Measurements from ENCODE around the gene SLCO3A1. TPM values are rescaled to one million over a fixed set of nuclear protein-coding genes. Genes with fewer than 3 reads are reported as not detected.
A peak's percentile ranks its signal among the peaks of the same experiment; 100 is the strongest.

Gene SLCO3A1
- total RNA-seq, 2 donors from 2014 or later = 7.2 to 11.4 TPM

GRCh38 chr15:92158426-92158825 is 304.9 kb downstream of the SLCO3A1 start:
- TF ChIP-seq, protein P1, sequence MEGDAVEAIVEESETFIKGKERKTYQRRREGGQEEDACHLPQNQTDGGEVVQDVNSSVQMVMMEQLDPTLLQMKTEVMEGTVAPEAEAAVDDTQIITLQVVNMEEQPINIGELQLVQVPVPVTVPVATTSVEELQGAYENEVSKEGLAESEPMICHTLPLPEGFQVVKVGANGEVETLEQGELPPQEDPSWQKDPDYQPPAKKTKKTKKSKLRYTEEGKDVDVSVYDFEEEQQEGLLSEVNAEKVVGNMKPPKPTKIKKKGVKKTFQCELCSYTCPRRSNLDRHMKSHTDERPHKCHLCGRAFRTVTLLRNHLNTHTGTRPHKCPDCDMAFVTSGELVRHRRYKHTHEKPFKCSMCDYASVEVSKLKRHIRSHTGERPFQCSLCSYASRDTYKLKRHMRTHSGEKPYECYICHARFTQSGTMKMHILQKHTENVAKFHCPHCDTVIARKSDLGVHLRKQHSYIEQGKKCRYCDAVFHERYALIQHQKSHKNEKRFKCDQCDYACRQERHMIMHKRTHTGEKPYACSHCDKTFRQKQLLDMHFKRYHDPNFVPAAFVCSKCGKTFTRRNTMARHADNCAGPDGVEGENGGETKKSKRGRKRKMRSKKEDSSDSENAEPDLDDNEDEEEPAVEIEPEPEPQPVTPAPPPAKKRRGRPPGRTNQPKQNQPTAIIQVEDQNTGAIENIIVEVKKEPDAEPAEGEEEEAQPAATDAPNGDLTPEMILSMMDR (conservative IDR thresholded peaks at IDR 0.05) = no peak
- Mint-ChIP-seq H3K27ac (peak overlapping the region; percentile 85), H3K4me1 (peaks cover 37% of the 10 kb centered on the region), H3K36me3 (ENCODE audit: low read depth) (no peaks in the 10 kb centered on the region), H3K27me3 (ENCODE audit: insufficient read depth) (no peaks in the 10 kb centered on the region), H3K4me3 (no peak overlapping the region), H3K9me3 (no peaks in the 10 kb centered on the region)
- peak; percentile 86 for DNase-seq
- no peaks in the 10 kb centered on the region for H3K9me3 ChIP-seq (ENCODE audit: control insufficient read depth, low read length)
- no peaks in the 10 kb centered on the region for H3K27me3 ChIP-seq (ENCODE audit: control insufficient read depth, insufficient read depth, low read length, poor library complexity, severe bottlenecking)
- H3K27ac ChIP-seq (ENCODE audit: low read depth, low read length) = no peak overlapping the region
- H3K4me1 ChIP-seq (ENCODE audit: control insufficient read depth, insufficient read depth, low read length) = peaks cover 8% of the 10 kb centered on the region
- H3K9ac ChIP-seq (ENCODE audit: extremely low read depth, low read length, poor library complexity, severe bottlenecking) = no peak overlapping the region
- H3K4me3 ChIP-seq (ENCODE audit: low read length) = no peak overlapping the region
- no peaks in the 10 kb centered on the region for H3K36me3 ChIP-seq (ENCODE audit: control insufficient read depth, insufficient read depth, low read length)
- WGBS, 2 experiments (ENCODE audit: insufficient coverage in 1 of 2, insufficient read length in 1 of 2) = 60 to 61% methylated on average over 4 to 6 of the region's 6 CpGs

GRCh38 chr15:92159481-92159880 is 306.0 kb downstream of the SLCO3A1 start:
- H3K27ac ChIP-seq (ENCODE audit: low read depth, low read length) = no peak overlapping the region
- H3K36me3 ChIP-seq (ENCODE audit: control insufficient read depth, insufficient read depth, low read length) = no peaks in the 10 kb centered on the region
- WGBS, 2 experiments (ENCODE audit: insufficient coverage in 1 of 2, insufficient read length in 1 of 2) = 40 to 87% methylated on average over 1 to 2 of the region's 2 CpGs
- no peaks in the 10 kb centered on the region for H3K36me3 Mint-ChIP-seq (ENCODE audit: low read depth)
- H3K27ac Mint-ChIP-seq = no peak overlapping the region
- no peak overlapping the region for H3K4me3 ChIP-seq (ENCODE audit: low read length)
- no peak for DNase-seq
- H3K9me3 ChIP-seq (ENCODE audit: control insufficient read depth, low read length) = no peaks in the 10 kb centered on the region
- TF ChIP-seq, protein P1 (conservative IDR thresholded peaks at IDR 0.05) = no peak
- H3K4me3 Mint-ChIP-seq = no peak overlapping the region
- no peaks in the 10 kb centered on the region for H3K9me3 Mint-ChIP-seq
- H3K27me3 ChIP-seq (ENCODE audit: control insufficient read depth, insufficient read depth, low read length, poor library complexity, severe bottlenecking) = no peaks in the 10 kb centered on the region
- peaks cover 8% of the 10 kb centered on the region for H3K4me1 ChIP-seq (ENCODE audit: control insufficient read depth, insufficient read depth, low read length)
- peaks cover 43% of the 10 kb centered on the region for H3K4me1 Mint-ChIP-seq
- no peak overlapping the region for H3K9ac ChIP-seq (ENCODE audit: extremely low read depth, low read length, poor library complexity, severe bottlenecking)
- no peaks in the 10 kb centered on the region for H3K27me3 Mint-ChIP-seq (ENCODE audit: insufficient read depth)

DNA sequence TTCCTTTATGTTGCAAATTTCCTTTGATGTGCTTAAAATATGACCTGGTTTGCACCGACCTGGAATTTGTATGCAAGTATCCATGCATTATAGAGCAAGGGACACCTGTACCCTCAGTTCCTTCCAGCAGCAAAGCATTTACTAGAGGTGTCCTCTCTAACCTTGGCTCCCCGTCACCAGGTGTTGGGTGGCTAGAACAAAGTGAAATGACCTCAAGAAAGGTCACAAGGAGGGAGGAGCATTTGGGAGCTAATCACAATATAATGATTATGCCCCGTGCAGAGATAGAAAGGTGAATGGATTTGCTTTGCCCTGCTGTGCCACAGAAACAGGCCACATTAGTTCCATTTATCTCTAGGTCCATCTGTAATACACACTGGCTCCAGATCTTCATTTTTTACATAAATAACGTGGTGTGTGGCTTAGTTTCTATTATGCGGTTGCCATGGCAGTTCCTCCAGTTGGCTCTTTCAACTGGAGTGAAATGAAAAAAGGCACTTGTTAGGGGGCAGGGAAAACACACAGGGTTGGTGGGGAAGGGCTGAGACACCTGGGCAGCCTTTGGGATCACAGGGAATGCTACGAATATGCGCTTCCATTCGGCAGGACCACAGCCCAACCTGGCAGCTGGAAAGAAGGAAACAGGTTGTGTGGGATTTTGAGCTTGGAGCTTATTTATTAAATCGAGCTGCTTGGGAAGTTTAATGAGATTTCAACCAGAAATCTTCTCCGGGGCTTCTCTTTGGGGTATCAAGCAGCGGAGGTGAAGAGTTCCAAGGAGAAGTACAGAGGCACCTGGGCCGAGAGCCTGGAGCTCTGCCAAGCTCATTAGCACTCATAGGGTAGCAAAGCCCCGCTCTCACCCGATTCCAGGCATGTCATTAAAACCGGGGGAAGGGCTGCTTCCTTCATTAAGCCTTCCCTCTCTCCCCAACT is 306.7 kb downstream of the SLCO3A1 start:
- H3K27me3 Mint-ChIP-seq (ENCODE audit: insufficient read depth) = no peaks in the 10 kb centered on the region
- peaks cover 50% of the 10 kb centered on the region for H3K4me1 Mint-ChIP-seq
- H3K36me3 ChIP-seq (ENCODE audit: control insufficient read depth, insufficient read depth, low read length) = no peaks in the 10 kb centered on the region
- no peak overlapping the region for H3K4me3 ChIP-seq (ENCODE audit: low read length)
- TF ChIP-seq, protein P1 (conservative IDR thresholded peaks at IDR 0.05) = no peak
- H3K27me3 ChIP-seq (ENCODE audit: control insufficient read depth, insufficient read depth, low read length, poor library complexity, severe bottlenecking) = no peaks in the 10 kb centered on the region
- H3K4me3 Mint-ChIP-seq = no peak overlapping the region
- peak overlapping the region; percentile 30 for H3K27ac ChIP-seq (ENCODE audit: low read depth, low read length)
- H3K9me3 Mint-ChIP-seq = no peaks in the 10 kb centered on the region
- H3K9ac ChIP-seq (ENCODE audit: extremely low read depth, low read length, poor library complexity, severe bottlenecking) = no peak overlapping the region
- no peaks in the 10 kb centered on the region for H3K9me3 ChIP-seq (ENCODE audit: control insufficient read depth, low read length)
- peak; percentile 74 for DNase-seq
- no peak overlapping the region for H3K27ac Mint-ChIP-seq
- WGBS, 2 experiments (ENCODE audit: insufficient coverage in 1 of 2, insufficient read length in 1 of 2) = 72 to 73% methylated on average over 9 to 15 of the region's 15 CpGs
- H3K36me3 Mint-ChIP-seq (ENCODE audit: low read depth) = no peaks in the 10 kb centered on the region
- peaks cover 15% of the 10 kb centered on the region for H3K4me1 ChIP-seq (ENCODE audit: control insufficient read depth, insufficient read depth, low read length)

Measured in endodermal cell (in vitro differentiated cells).